G401.6 (cell line): ENCODE results near the gene EIF1AD.

ENCODE experiments used
- FAIRE-seq: peaks from 2 replicates; lab custom pipeline; 2012; peaks lifted over from hg19 to GRCh38; lab: Jason Lieb, UNC

The EIF1AD gene

GRCh38 chr11:66002648-66003225 lies 780 bp upstream of the EIF1AD start:
- FAIRE-seq: no peak

DNA sequence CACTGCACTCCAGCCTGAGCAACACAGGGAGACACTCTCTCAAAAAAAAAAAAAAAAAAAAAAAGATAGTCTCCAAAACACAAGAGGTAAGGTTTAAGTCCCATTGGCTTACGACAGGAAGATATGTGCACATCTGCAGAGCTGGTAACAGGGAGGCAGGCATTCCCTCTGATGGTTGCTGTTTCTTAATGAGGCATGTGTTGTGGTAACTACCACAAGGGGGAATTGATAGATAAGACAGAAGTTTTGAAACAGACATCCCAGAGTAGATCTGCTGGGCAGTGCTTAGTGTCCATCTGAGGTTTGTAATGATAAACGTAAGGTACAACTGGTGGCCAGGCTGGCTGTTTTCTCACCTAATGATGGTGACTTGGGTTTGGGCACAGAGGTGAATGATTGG lies 4.7 kb downstream of the EIF1AD start:
- no peak for FAIRE-seq

DNA sequence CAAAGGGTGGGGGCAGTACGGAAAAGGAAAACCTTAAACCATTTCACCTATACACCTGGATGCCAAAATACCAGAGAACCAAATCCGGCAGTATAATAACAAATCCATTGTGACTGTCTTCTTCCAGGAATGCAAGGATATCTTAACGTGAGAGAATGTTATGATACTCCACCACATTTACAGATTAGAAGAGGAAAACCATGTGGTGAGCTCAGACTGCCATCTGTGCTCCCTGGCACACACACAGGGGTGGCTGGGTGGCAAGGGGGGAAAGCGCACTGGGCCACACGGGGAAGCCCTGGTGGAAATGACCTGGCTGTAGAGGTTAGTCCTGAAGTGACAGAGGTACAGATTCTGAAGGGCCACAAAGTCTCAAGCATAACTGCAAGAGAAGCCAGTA lies 9.9 kb downstream of the EIF1AD start:
- no peak for FAIRE-seq

GRCh38 chr11:65988791-65989592 lies 13.0 kb downstream of the EIF1AD start:
- FAIRE-seq: peak; percentile 98

DNA sequence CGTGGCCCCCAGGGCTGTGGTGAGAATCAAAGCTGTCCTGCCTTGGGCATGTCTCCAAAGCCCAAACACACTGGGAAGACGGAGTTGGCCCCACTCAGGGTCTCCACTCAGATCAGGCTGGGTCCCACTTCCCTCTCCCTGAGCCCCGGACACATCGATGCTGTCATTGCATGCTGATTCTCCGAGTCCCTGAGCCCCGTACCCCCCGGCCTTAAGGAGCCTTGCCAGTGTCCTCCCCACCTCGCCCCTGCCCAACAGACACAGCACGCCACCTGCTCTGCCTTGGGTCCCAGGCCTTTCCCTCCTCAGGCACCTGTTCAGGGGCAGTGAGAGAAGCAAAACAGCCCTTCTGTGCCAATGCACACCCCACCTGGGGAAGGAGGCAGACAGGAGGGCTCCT lies 14.6 kb downstream of the EIF1AD start:
- no peak for FAIRE-seq

GRCh38 chr11:65983589-65983987 lies 18.4 kb downstream of the EIF1AD start:
- no peak for FAIRE-seq

- FAIRE-seq: no peak
Measured at GRCh38 chr11:65982824-65983588, 19.0 kb downstream of the EIF1AD start.

DNA sequence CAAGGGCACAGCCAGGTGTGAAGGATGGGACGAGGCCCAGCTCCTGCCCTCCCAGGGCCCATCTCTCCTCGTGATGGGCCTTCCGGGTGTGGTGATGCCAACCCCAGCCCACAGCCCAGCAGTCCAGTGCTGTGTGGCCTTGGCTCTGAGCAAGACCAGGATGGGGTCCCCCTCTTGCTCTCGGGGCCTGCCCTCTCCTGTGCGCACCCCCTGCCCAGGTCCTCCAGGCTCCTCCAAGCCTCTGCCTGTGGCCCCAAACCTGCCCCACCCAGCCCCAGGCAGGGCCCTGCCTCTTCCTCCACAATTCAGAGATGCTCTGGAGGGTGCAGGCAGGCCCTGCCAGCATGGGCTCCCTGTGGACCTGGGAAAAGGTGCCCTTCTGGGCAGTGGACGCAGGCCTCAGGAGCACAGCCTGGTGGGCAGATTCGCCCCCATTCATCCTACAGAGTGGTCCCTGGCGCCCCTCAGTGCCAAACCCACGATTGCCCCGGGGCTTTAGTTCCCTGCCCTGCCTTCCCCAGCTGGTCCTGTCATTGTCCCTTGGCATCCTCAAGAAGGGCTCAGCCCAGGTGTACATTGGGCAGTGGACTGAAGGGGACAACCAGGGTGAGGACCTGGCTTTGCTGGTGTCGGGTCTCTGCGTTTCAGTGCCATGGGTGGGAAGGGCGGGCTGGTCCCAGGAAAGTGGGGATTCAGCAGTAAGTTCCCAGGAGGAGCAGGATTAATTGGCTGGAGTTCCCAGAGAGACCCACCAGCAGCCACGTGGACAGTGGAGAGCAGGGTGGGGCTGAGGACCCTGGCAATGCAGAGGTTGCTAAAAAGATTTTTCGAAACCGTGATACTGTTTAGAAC lies 19.8 kb downstream of the EIF1AD start:
- FAIRE-seq: no peak

DNA sequence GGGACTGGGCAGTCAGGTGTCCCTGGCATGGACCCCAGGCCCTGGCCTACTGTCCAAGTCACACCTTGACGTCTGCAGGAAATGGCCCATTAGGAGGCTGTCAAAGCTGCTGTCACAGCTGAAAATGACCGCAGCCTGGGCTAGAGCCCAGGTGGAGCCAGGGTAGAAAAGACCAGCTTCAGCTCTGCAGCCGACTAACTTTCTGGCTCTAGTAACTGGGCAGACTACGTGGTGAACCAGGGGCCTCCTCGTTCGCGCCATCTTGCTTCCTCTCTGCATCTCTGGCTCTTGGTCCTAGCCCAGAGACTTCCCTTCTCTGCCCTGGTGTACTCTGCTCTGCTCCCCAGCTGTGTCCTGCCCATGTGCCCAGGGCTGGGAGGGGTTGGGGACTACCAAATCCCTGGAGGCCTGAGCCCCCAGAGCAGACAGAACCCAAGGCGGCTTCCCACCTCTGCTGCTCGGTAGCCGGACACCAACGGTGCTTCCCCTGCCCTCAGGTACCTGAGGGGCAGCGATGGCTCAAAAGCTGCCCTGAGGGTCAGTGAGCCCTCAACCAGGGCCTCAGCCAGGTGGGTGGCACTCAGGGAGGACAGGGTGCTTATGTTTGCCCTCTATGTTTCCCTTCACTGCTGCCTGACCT lies 20.7 kb downstream of the EIF1AD start:
- FAIRE-seq: no peak

DNA sequence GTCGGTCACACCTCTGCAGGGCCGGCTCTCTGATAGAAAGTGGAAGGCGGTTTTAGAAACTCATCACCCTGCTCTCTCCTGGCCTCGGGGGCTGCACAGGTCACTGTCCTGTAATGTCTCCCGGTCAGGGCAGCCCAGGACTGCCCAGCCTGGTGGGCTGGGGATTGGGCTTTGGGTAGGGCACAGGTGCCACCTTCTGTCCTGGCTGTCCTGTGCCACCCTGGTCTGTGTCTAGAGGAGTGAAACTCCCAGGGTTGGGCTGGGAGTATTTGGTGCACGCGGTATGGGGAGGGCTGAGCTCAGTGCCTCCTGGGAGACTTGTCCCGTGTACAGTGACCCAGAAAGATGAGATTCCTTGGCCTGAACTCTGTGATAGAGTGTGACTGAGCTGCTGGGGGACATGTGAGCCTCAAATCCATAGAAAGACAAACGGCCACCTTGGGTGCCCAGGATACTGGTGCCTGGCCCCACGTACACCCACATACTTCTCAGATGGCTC lies 22.6 kb downstream of the EIF1AD start:
- no peak for FAIRE-seq

GRCh38 chr11:65978391-65979238 lies 23.3 kb downstream of the EIF1AD start:
- FAIRE-seq: no peak

GRCh38 chr11:65977621-65978390 lies 24.2 kb downstream of the EIF1AD start:
- FAIRE-seq: no peak

- no peak for FAIRE-seq
Measured at GRCh38 chr11:65976216-65977176, 25.5 kb downstream of the EIF1AD start.

GRCh38 chr11:65975771-65976170 lies 26.2 kb downstream of the EIF1AD start:
- FAIRE-seq: no peak

DNA sequence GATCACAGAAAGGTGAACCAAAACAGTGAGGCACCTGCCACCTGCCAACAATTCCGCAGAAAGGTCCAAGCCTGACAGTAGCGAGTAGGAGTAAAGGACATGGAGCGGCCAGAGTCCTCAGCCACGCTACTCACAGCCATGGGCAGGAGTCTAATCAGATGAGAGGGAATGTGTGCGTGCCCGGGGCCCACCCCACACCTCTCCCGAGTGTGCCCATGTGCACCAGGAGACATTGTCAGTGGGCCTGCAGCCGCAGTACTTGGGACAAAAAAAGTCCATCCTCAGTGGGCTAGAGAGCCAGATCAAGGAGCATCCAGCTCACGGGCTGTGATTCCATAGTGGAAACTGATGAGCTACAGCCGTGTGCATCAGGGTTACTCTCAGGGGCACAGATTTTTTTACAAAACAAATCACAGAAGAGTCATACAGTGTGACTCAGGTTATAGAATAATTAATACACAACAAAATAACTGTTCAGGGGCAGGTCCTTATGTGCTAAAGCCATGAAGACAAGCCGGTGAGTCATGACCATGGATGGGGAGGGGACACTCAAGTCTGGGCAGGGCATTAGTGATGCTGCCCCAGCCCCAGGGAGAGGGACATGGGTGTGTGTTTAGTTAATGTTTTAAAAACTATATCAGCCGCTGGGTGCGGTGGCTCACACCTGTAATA lies 28.4 kb downstream of the EIF1AD start:
- FAIRE-seq: no peak

- no peak for FAIRE-seq
Measured at GRCh38 chr11:65972116-65972515, 29.8 kb downstream of the EIF1AD start.

- no peak for FAIRE-seq
Measured at GRCh38 chr11:65968600-65969482, 33.1 kb downstream of the EIF1AD start.
